SH-SY5Y (cell line): Measurements from ENCODE around the gene PAPLN.

ENCODE experiments used
- GATA2 ChIP-seq: IDR thresholded peaks from 2 replicates; pipeline ENCODE4 v1.6.1; 2011; ENCODE audit warnings: mild to moderate bottlenecking, low read depth, low read length
- GATA3 ChIP-seq: IDR thresholded peaks from 2 replicates; pipeline ENCODE4 v1.6.1; 2011; ENCODE audit warnings: low read depth, mild to moderate bottlenecking, low read length, moderate library complexity

- TF ChIP-seq GATA2: no peak
- TF ChIP-seq GATA3: no peak
Measured at GRCh38 chr14:73217411-73217810, 19.9 kb upstream of the PAPLN start.
